DMS153 treated with DMSO at 0.1 percent for 48 hours (cell line): Measurements from ENCODE around the gene USP13.
"Not testable (repeated sequence)": the region's sequence is repeated elsewhere in the genome, so short reads cannot be mapped to it uniquely, and the experiment has no call there.

Experiments
- DNase-seq: peaks from one replicate; lab custom pipeline; 2025; ENCODE audit not compliant: unreplicated experiment; lab: John Stamatoyannopoulos, UW

USP13 gene

GRCh38 chr3:179658606-179659005 lies 5.8 kb downstream of the USP13 start:
- DNase-seq = no peak

- no peak for DNase-seq
These were observed 8.0 kb downstream of the USP13 start for GRCh38 chr3:179660872-179661271.

- no peak for DNase-seq
These were observed 8.9 kb downstream of the USP13 start for GRCh38 chr3:179661777-179662176.

DNA sequence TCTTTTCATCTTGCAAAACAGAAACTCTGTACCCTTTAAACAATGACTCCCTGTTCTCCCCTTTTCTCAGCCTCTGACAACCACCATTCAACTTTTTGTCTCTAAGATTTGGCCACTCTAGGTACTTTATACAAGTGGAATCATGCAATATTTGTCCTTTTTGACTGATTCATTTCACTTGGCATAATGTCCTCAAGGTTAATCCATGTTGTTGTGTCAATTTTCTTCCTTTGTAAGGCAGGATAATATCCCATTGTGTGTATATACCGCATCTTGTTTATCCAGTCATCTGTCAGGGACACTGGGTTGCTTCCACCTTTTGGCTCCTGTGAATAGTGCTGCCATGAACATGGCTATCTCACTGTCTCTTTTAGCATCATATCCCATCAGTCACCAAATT lies 10.3 kb downstream of the USP13 start:
- no peak for DNase-seq

GRCh38 chr3:179666030-179666429 lies 13.2 kb downstream of the USP13 start:
- DNase-seq = no peak

GRCh38 chr3:179666436-179667035 lies 13.7 kb downstream of the USP13 start:
- no peak for DNase-seq

- DNase-seq = no peak
These were observed 15.6 kb downstream of the USP13 start for GRCh38 chr3:179668429-179668828.

GRCh38 chr3:179670311-179670710 lies 17.5 kb downstream of the USP13 start:
- DNase-seq = no peak

GRCh38 chr3:179671309-179671708 lies 18.5 kb downstream of the USP13 start:
- DNase-seq = no peak

DNA sequence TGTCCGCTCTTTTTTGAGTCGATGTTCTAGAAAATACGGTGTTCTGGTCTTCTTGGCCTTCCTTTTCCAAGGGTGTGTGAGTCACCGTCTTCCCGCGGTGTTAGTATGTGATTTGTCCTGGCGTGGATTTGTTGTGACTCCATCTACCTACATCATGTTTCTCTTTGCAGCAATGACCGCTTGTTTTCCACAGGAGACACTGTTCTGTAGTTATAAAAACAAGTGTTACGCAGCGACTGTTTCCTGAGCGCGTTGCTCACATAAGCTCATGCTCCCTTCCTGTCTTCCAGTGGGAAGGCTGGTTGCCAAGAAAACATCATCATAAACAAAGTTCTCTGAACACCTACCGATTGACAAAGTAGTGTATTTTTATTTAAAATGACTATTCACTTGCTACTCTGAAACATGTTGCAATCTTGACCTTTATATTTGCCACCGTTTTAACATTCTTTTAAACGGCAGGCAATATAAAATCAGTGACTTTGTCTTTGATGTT lies 19.0 kb downstream of the USP13 start:
- DNase-seq = no peak

DNA sequence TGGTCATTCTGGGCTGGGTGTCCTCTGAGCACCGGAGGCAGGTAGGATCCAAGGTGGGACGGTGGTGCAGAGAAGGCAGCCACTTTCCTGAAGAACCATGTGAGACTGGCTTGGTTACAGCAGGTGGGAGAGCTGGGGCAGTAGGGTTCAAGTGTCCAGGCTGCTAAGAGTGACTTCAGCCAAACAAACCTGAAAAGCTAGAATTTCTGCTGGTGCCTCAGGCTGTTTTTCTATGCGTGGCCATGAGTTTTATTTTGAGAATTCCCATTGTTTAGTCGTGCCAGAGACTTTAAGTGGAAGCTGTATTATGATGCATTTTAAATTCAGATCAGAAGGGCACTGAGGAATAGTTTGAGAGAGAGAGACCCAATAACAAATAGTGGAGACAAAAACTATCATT lies 20.1 kb downstream of the USP13 start:
- no peak for DNase-seq

DNA sequence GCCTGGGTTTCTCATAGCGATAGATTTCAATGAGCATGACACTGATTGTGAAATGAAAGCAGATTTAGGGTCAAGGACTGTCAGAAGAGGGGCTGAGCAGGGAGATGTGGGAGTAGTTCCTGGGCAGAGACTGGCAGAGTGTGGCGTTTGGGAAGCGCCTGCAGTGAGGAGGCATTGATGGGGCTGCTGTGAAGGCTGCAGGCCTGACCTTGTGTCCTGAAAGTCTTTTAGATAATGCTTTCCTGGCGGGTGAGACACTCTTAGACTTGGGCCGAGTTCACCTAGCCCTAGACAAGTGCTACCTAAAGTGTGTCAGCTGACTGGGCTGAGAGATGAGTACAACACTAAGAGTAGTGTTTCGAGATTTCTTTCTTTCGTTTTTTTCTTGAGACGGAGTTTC lies 20.7 kb downstream of the USP13 start:
- no peak for DNase-seq

DNA sequence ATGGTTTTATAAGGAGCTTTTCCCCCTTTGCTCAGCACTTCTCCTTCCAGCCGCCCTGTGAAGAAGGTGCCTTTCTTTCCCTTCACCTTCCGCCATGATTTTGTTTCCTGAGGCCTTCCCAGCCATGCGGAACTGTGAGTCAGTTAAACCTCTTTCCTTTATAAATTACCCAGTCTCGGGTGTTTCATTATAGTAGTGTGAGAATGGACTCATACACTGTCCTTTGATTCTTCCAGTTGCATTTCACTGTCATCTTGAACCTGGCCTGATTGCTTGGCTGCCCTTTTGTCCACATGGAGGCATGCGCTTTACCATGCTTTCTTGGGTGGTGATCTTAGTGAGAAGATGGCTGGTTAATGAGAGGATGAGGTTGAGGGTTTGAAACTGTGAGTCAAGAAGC lies 23.2 kb downstream of the USP13 start:
- DNase-seq = no peak

GRCh38 chr3:179677884-179678283 lies 25.0 kb downstream of the USP13 start:
- no peak for DNase-seq

GRCh38 chr3:179681492-179682263 lies 28.8 kb downstream of the USP13 start:
- no peak for DNase-seq

DNA sequence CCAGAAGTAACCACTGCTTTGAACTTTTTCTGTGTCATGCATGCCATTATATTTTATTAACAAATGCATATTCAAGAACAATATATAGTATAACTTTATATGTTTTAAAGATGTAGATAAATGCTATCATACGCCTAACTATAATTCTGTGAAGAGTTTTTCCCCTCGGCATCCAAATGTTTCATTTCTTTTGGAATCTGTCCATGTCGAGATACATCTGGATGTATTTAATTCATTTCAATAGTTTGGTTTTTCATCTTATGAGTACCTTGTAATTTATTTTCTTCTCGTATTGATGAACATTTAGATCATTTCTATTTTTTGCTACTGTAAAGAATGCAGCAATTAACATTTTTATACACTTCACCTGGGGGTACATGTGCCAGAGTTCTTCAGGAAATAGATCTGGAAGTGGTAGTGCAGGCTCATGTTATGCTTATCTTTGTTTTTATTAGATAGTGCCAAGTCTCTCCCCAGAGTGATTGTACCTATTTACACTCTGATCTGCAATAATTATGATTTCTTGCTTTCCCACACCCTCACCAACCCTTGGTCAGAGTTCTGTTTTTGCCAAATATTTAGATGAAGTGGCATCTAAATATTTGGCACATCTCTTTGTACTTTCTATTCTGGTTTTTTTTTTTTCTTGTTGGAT lies 29.7 kb downstream of the USP13 start:
- no peak for DNase-seq

DNA sequence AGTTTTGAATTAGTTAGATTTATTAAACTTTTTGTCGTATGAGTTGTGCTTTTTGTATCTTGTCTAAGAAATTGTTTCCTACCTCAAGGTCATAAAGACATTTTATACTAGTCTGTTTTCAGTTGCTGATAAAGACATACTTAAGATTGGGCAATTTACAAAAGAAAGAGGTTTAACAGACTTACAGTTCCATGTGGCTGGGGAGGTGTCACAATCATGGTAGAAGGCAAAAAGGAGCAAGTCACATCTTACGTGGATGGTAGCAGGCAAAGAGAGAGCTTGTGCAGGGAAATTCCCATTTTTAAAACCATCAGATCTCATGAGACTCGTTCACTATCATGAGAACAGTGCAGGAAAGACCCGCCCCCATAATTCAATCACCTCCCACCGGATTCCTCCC lies 30.4 kb downstream of the USP13 start:
- DNase-seq = not testable (repeated sequence)

- DNase-seq = no peak
These were observed 35.2 kb downstream of the USP13 start for GRCh38 chr3:179687967-179688535.

- no peak for DNase-seq
These were observed 36.0 kb downstream of the USP13 start for GRCh38 chr3:179688850-179689249.

- no peak for DNase-seq
These were observed 41.9 kb downstream of the USP13 start for GRCh38 chr3:179694731-179695130.

DNA sequence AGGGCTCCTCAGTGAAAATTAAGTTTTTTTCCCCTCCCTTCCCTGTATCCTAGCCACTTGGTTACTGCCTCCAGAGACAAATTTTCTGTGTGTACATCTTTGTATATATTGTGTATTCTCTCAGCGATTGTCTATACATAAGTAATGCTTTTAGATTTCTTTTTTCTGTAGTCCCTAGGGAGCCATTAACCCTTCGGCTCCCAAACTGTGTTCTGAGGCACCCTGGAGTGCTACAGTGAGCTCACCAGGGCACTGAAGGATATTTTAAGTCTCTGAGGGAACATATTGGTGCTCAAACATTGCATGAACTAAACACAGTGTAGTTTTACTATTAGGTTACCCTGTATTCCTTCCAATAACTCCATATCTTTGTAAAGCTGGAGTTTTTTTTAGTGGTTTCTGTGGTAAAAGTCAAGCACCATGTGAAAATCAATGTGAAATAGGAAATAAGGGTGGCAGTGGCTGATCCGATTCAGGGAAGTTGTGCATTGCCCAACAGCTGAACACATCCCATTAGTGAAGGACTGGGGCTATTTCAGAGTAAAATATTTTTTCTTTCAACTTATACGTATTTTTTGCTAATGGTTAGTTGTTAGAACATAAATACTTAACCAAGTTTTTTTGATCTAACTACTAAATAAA lies 43.0 kb downstream of the USP13 start:
- no peak for DNase-seq
